ENCODE measurements around the gene MAP1B. TPM values are rescaled to one million over a fixed set of nuclear protein-coding genes. Genes with fewer than 3 reads are reported as not detected.
A peak's percentile ranks its signal among the peaks of the same experiment; 100 is the strongest.

MAP1B gene
- total RNA-seq, 1 experiment from 2014 or later, result 69.9 TPM

DNA sequence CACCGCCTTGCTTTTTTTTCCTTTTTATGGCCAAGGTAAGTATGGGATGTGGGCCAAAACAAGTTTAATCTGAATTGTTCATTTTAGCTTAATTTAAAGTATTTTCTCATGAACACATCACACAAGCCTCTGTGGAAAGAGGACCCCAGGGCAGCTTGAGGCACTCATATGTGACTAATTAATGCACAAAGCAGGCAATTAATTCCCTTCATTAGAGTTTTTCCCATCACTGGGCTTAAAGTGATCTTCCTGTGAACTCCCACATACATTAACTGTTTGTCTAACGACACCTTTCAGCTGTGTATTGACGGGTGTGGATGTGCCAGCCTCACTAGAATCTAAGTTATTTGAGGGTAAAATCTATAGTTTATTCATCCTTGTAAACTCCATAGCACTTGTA is 109.5 kb downstream of the MAP1B start:
- DNase-seq (ENCODE audit: extremely low read depth, low read depth), result no peak

DNA sequence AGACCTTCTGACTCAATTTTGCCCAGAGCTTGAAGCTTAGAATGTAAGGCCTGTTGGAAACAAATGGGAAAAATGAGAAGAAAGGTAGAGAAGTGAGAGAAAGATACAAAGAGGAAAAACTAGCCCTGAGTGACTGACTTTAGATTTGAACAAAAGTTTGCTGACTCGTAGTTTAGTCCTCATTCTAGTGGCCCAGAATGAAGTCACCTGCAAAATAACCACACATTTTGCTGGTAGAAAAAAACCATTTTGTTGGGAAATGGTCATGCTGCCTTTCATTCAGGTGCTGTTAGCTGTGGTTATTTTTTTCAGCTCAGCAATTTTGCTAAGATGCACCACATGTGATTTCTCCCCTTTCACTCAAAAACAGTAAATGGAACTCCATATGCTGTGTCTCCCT is 113.8 kb downstream of the MAP1B start:
- DNase-seq (ENCODE audit: extremely low read depth, low read depth), result no peak

DNA sequence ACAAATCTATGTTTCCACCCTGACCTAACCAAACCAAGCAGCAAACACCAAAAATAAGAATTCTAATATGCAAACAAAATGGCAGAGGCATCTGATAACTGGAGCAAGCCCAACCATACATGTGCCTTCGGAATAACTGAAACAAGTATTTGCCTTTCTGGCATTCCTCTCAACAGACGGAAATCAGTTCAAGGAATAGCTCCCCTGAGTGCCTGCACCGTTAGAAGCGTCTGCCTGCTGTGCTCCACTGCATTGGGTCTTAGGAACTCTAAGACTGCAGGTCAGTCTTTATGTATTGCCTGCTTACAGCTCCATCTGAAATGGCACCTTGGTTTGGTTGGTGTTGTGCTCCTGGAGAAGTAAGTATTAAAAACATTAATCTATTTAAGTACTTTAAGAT is 114.3 kb downstream of the MAP1B start:
- DNase-seq (ENCODE audit: extremely low read depth, low read depth), result no peak

DNA sequence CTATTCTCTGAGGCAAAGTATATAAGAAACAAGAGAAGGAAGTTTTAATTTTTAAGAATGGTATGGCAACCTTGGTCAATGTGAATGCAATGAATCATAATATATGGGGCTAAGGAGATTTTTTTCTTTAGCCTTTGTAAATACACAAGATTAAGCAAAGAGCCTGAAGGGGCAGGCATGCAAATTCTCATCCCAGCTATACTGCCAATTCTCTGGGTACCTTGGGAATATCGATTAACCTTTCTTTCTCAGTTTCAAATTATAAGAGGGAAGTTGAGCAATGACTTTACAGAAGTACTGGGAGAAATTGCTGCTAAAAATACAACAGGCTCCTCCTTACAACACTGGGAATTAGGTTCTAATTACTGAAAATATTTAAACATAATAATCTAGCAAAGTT is 115.2 kb downstream of the MAP1B start:
- no peak for DNase-seq (ENCODE audit: extremely low read depth, low read depth)

DNA sequence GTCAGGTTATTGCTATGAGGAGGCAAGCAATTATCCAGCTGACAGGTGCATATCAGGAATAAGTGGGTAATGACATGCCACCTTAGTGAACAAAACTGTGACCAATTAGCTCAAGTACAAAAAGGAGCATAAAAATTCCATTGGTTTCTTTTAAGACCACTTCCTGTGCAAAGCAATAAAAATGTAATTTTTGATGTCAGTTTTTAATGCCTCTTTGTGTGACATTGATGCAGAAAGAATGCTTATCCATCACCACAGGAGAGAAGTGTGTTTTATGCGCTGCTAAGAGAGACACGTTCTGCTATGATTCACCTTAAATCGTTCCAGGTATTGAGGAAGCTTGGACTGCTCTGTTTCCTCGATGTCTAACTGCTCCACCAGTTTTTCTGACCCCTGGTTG is 116.1 kb downstream of the MAP1B start:
- DNase-seq (ENCODE audit: extremely low read depth, low read depth), result no peak

DNA sequence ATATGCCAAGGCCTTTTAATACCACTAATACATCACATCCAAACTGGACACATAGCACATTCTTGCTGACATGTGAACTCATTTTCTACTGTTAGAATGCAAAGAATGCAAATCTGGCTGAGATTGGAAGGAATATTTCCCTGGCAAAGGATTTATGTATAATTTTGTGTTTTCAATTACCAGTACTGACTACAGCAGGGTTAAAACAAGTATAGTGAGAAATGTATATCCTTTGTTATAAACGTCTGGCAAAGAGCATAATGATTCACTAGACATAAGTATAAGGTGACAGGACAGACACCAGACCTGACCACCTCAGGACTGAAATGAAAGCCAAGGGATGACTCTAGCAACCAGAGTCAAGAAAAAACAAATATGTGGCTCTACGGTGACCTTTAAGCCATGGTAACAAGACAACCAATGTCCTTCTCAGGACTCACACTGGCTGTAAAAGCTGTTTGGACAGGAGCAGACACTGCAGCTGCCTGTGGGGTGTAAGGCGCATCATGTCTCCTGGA is 117.7 kb downstream of the MAP1B start:
- no peak for DNase-seq (ENCODE audit: extremely low read depth, low read depth)

DNA sequence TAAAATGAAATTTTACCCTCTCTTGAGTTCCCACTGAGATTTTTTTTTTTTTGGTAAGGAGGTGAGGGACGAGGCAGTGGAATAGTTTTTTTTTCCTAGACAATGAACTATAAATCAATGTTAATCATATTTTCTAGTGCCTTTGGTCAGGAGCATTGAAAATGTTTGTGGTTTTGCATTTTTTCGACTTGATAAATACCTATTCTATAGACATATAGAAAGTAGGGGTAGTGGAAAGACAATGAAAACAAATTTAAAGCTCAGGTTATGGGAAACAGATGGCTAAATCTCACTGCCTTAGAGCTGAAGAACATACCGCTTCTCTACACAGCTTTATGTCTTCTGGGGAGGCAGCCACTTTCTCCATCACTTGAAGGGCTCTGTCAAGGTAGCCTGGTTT is 118.5 kb downstream of the MAP1B start:
- DNase-seq (ENCODE audit: extremely low read depth, low read depth), result no peak

DNA sequence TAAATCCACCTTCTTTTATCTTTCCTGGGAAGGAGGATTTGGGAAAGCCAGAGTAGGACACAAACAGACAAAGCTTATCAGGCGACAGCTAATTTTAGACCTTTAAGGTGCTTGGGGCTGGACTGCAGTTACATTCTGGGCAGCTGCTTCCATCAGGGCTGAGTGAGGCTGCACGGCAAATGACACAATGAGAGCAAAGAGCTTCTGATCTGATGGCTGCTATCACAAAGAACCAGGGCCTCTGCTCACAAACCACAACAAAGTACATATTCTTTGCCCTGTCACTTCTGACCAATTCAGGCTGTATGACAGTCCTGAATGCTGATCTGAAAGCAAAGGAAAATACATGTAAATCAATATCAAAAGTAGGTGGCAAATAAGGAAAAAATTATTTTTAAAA is 119.7 kb downstream of the MAP1B start:
- DNase-seq (ENCODE audit: extremely low read depth, low read depth), result no peak

DNA sequence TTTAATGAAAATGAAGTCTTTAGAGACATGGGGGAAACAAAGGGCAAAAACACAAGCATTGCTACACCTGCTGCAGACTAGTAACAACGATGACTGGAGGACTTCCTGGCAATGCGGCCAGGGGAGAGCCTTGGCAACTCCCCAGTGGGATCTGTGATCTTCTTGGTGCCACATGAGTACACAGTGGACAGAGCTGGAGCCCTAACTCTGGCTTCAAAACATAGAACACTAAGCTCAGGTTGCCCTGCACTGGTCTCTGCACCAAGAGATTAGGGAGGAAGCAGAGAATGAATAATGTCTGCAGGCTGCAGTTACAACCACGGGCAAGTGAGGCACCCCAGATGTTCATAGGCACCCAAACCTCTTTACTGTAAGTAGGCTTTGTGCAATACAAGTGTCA is 121.7 kb downstream of the MAP1B start:
- DNase-seq (ENCODE audit: extremely low read depth, low read depth), result no peak

DNA sequence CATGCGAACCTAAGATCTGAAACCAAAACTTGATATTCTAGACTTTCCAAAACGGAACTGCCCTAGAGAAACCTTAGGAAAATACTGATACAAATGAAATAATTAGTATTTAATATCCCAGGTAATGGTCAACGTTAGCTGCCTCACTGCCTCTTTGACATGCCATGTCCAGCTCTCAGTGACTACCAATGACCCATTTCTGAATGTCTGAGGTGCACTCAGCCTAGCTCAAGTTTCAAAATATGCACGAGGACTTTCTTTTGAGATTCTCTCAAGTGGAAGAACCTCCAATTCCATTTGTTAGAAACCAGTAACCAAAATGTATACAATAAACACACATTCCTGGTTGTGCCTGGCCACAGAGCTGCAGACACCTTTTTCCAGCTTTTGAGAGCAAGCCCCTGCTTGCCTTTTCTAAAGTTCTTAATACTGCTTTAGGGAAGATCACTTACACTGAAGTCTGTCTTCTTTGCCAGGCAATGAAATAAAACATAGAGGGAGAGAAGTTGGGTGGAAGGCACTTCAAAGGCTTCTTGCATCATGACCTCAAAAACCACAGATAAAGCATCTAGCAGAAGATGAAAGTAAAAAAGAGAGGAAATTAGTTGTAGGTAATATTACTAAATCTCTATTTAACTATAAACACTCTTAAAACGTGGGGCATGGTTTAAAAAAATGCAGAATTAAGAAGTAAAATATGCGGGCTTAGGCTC is 124.9 kb downstream of the MAP1B start:
- DNase-seq (ENCODE audit: extremely low read depth, low read depth), result no peak

DNA sequence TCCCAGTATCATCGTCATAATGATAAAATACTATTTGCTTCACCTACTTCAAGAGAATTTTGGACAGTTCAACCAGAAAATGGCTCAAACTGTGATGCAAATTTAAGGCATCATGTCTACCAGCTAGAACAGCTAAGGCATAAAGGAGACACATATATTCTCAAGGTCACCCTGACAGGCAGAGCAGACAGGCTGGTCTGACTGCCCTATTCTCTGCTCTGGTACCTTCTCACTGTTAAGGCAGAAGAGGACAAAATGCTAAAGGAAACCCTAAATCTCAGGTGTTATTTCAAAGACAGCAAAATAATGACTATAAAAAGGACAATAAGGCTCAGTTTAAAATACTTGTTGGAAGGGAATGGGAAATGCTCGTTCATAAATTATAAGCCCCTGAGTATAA is 125.6 kb downstream of the MAP1B start:
- DNase-seq (ENCODE audit: extremely low read depth, low read depth), result no peak

DNA sequence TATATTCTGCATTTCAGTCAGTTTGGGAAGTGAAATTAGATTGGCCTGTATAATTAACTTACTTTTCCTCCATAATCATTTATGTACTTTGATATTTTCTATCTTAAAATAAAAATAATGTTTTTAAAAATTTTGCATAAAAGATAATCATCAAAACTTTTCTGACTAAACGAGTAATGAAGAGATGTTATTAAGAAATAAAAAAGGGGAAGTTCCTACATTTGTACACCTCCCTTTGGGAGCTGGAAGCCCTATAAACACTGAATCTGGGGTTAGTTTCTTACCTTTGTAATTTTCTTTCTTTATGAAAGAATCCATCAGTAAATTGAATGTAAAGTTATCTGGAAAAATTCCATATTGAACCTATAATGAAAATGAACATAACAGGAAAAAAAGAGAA is 126.6 kb downstream of the MAP1B start:
- no peak for DNase-seq (ENCODE audit: extremely low read depth, low read depth)

DNA sequence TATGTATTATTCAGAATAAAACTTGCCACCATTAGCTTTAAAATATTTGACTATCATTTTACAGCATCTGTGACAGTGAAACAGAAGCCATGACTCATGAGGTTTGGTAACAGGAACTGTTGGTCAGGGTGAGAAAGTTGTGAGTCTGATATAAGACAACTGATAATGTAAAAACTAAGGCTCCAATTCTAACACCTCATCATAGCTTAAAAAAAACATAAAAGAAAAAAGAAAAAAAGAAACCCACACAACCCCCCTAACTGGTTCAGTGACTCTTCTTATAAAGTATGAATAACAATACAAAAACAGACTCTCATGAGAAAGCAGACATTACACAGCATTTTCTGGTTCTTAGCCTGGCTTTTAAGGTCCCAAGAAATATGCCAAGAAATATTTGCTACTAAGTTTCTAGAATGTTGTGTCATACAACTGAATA is 127.0 kb downstream of the MAP1B start:
- peak; percentile 54 for DNase-seq (ENCODE audit: extremely low read depth, low read depth)

DNA sequence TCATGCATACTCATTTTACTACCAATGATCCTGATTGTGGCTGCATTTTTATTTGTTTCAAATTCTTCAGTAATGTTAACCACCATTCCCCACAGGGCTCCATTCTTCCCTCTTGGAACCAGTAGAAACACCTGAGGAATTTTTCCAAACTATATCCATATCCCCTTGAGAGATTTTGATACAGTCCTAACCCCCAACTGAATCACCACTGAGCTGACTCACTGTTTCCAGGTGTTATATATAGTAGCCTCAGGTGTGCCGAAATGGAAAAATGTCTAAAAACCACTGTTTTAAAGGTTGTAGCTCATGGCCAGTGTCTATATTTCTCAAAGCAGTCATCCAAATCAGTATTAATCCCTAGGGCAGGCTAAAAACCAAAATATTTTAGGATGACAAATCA is 127.6 kb downstream of the MAP1B start:
- no peak for DNase-seq (ENCODE audit: extremely low read depth, low read depth)

DNA sequence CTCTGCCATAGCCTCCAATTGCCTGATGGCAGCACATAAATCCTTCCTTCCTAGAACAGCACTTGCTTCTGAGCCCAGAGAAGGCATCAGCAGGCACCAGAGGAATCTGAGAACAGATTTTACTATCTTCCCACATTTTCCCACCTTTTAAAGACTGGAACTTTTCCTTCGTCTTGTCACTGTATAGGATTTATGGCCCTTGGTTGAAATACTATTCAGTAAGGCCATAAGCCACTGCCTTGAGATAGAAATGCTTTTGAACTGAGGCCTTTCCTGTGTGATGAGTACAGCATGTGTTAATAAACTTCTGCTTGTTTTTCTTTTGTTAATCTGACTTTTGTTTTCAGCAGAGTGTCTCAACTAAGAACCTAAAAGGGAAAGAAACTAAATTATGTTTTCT is 128.4 kb downstream of the MAP1B start:
- no peak for DNase-seq (ENCODE audit: extremely low read depth, low read depth)

DNA sequence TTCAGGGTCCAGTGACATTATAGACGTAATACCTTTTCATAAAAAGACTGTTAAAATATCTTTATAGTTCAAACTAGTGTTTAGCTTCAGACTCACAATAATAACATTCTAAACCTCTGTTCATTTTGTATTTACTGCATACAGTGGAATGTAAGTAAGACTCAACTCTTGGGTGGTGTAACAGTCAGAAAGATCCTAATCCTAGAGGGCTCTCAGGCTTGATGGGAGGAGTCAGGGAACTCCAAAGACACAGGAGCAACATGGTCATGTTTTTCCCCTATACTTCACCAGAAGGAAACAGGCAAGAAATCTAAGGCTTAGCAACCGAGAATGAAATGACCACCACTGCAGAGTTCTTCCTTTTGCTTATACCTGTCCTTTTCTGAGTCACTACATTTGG is 130.1 kb downstream of the MAP1B start:
- no peak for DNase-seq (ENCODE audit: extremely low read depth, low read depth)

DNA sequence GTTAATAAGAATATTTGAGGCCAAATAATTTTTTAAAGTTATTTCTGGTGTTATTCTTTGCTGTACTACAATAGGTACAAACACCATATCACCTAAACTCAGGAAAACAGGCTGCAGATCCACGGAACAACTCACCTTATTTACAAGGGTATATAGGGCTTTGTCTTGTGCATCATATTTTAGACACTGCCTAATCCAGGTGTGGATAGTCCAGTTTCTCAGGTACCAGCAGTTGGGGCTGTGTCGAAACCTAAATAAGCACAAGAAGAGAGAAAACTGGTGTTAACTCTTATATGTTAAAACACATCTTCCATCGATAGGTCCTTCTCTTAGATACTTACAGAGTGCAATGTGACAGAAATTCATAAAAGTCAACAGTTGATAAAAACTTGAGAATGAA is 130.6 kb downstream of the MAP1B start:
- no peak for DNase-seq (ENCODE audit: extremely low read depth, low read depth)

DNA sequence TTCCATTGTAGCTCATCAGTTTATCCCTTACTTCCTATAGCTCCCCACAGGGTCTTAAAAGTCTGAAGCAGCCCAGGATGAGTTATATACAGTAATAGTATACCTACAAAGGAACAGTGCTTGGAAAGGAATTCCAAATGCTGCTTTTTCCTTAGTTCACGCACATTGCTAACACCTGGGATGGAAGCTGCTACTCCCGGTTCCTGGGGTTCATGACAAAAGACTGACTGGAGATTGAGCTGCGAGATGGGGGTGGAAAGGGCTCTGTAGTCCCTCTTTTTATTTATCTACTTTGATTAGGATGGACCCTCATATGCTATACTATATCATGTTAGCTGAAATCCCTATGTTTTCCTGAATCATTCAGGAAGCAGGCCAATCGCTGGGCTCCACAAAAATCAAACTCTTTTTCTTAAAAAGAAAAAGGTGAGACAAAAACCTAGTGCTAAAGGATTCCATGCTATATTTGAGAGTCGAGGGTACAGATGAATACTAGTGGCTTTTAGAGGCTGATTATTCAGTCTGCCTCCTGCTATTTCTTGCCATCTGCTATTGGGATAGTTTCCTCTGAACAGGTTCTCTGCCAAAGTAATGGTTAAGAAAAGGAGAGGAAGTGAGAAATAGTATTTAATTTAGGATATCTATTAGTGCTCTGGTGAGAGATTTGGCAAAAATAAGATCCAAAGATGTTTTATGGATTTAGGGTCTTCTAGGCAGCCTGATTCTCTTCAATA is 131.6 kb downstream of the MAP1B start:
- DNase-seq (ENCODE audit: extremely low read depth, low read depth), result no peak

DNA sequence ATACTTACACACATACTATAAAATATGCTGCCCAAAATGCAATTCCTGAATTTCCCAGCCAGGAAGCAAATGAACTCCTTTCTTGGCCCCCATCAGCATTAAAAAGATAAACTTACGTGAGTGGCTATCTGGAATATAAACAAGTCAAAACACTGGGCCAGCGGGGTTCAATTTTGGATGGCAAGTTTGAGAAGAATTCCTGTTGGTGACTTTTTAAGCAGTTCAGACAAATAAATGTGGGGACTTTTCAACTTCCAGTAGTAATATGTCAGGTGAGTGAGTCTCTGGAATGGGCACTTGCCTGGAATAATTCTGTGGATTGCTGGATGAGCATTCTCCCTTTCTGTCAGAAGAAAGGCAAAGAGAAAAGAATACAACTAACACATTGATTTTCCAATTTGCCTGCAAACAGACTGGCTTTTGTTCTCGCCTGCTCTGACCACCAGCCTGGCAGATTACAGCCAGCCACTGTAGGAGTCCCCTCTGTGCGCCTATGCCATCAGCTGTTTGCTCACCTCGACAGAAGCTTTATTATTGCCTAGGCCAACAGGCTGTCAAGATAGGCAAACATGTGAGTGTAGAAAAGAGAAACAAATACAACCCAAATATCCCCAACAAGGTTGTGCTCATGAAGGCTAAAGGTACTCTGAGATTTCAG is 134.2 kb downstream of the MAP1B start:
- DNase-seq (ENCODE audit: extremely low read depth, low read depth), result no peak

DNA sequence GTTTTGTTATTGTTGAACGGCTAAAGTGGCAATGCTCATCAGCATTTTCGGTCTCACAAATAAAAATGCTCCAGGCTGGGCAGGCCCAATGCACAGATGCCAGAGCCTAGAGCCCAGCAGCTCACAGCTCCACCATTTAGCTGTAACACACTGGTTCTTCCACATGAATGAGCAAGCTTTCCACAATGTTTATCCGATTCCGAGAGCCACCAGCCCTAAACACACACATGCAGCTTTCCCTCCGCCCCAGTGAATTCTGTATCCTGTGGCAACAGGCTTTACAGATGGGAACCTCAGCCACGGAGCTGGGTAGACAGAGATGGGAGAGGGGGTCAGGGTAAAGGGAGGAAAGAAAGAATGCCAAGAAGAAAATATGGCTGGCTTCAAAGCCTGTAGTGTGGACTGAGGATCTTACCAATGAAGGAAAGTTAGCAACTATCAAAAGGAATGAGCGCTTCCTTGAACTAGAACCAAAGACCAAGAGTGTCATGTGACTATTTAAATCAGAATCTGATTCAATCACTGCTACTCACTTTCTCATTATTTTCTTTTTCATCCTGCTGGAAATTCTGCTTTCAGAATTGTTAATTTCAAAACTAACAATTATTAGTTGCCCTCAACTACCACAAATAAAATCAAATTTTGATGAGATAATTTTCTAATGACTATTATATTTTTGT is 135.7 kb downstream of the MAP1B start:
- DNase-seq (ENCODE audit: extremely low read depth, low read depth), result no peak

DNA sequence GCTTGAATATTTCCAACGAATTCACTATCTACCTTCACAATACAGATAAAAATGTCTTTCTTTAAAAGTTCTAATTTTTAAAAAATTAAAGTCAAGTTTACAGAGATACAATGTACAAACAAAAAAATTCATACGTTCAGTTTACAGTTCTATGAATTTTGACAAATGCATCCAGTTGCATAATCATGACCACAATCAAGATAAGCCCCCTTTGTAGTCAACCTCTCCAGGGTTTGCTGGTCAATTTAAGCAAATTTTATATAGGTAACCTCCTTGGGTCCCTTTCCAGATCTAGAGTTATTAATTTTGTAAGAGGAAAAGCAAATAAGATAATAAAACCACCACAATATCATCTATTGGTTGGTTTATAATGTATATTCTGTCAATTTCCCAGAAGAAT is 136.4 kb downstream of the MAP1B start:
- no peak for DNase-seq (ENCODE audit: extremely low read depth, low read depth)

Data from NCI-H460 (cell line).